COLO668 (cell line): Measurements from ENCODE around the gene IRAK2.
"Not testable (repeated sequence)": the region's sequence is repeated elsewhere in the genome, so short reads cannot be mapped to it uniquely, and the experiment has no call there.

Source experiments
- DNase-seq: peaks from one replicate; lab custom pipeline; 2025; ENCODE audit not compliant: unreplicated experiment; lab: John Stamatoyannopoulos, UW

The IRAK2 gene

GRCh38 chr3:10248984-10249748 lies 84.4 kb downstream of the IRAK2 start:
- peak; percentile 12 for DNase-seq

GRCh38 chr3:10249833-10250232 lies 85.1 kb downstream of the IRAK2 start:
- no peak for DNase-seq

GRCh38 chr3:10251006-10251405 lies 86.3 kb downstream of the IRAK2 start:
- no peak for DNase-seq

- DNase-seq = no peak
Observed at GRCh38 chr3:10253731-10254130, 89.0 kb downstream of the IRAK2 start.

DNA sequence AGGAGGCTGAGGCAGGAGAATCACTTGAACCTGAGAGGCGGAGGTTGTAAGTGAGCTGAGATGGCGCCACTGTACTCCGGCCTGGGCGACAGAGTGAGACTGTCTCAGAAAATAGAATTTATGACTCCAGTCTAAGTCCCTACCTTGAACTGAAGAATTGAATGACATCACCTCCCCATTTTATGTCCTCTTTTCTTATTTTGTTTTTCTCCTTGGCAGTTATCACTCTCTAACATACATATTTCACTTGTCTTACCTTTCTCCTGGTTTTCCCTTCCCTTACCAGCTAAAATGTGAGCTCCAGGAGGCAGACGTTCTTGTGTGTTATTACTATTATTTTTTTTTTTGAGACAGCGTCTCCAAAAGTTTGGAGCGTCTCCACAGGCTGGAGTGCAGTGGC lies 91.1 kb downstream of the IRAK2 start:
- no peak for DNase-seq

DNA sequence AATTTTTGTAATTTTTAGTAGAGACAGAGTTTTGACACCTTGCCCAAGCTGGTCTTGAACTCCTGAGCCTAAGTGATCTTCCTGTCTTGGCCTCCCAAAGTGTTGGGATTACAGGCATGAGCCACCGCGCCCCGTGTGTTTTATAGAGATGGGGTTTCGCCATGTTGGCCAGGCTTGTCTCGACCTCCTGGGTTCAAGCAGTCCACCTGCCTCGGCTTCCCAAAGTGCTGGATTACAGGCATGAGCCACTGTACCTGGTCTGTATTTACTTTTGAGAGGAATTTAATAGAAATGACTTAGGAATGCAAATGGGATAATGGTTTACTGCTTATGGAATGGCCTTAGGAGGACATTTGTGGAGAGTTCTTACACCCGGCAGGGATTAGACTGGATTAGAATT lies 94.3 kb downstream of the IRAK2 start:
- no peak for DNase-seq

DNA sequence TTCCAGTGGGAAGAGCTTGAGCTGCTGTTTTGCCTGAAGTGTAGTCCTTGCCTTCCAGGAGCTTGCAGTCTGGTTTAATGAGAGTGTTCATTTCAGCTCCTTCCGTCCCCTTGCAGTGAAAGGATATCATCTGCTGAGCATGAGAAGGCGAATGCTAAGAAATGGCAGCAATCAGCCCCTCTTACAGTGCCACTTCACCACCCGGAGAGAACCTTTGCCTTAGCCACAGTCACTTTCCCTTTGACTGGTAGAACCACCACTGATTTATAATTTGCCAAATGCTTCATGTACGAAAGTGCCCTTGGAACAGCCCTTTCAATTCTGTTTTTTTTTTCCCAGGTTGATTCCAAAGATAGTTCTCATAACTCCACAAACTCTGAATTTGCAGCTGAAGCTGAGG lies 95.1 kb downstream of the IRAK2 start:
- DNase-seq = no peak

- DNase-seq = no peak
Observed at GRCh38 chr3:10260211-10260701, 95.5 kb downstream of the IRAK2 start.

GRCh38 chr3:10262027-10262426 lies 97.3 kb downstream of the IRAK2 start:
- DNase-seq = no peak

GRCh38 chr3:10263646-10264363 lies 99.1 kb downstream of the IRAK2 start:
- peak; percentile 8 for DNase-seq

- no peak for DNase-seq
Observed at GRCh38 chr3:10265833-10266232, 101.1 kb downstream of the IRAK2 start.

- not testable (repeated sequence) for DNase-seq
Observed at GRCh38 chr3:10266936-10267335, 102.2 kb downstream of the IRAK2 start.

GRCh38 chr3:10268116-10268515 lies 103.4 kb downstream of the IRAK2 start:
- DNase-seq = no peak

- DNase-seq = no peak
Observed at GRCh38 chr3:10268930-10269329, 104.2 kb downstream of the IRAK2 start.

DNA sequence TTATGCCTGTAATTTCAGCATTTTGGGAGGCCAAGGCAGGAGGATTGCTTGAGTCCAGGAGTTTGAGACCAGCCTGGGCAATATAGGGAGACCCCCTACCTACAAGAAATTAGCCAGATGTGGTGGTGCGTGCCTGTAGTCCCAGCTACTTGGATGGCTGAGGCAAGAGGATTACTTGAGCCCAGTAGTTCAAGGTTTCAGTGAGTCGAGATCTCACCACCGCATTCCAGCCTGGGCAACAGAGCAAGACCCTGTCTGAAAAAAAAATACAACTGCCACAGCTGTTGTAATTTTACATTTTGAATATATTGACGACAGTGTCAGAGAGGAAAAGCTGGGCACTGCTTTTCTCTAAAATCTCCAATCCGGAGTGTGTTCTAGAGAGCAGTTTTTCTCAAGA lies 104.7 kb downstream of the IRAK2 start:
- no peak for DNase-seq

GRCh38 chr3:10272476-10272875 lies 107.8 kb downstream of the IRAK2 start:
- not testable (repeated sequence) for DNase-seq

- no peak for DNase-seq
Observed at GRCh38 chr3:10272977-10273376, 108.3 kb downstream of the IRAK2 start.

GRCh38 chr3:10273702-10274305 lies 109.1 kb downstream of the IRAK2 start:
- no peak for DNase-seq

DNA sequence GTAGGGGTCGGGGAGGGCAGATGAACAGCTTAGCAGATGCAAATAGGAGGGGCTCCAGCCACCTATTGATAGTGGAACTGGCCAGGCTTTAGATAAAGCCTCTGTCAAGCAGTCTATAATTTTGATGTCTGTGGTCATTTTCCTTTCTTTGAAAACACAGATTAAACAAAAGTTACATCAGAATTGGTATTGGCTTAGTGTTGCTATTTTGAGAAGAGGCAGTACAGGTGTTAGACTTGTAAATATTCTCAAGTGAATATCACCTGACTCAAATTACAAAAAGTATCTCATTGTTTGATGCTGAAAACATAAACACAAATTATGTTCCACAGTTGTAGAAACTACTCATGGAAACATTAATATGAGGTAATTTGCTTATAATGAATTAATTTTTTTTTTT lies 109.9 kb downstream of the IRAK2 start:
- DNase-seq = peak; percentile 5

DNA sequence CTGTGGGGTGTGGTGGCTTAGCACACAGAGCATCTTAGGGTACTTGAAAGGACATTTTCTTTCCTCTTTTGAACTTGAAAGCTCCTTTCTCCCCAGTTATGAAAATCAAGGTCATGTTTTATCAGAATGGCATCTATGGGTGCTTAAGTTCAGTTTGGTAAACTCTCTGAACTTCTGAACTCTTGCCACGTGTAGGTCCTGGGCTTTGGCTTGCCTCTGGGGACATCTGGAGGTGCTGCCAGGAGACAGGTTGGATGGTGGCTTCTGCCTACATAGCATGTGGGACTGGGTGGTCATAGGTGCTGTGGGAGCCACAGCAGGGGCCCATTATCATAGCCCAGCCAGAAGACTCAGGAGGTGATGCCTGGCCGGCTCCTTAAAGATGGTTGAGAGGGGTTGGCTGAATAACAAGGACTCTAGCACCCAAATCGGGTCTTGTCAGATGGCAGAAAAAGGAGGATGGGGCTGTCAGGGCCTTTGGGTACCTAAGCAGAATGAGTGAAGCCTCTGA lies 112.5 kb downstream of the IRAK2 start:
- DNase-seq = no peak

DNA sequence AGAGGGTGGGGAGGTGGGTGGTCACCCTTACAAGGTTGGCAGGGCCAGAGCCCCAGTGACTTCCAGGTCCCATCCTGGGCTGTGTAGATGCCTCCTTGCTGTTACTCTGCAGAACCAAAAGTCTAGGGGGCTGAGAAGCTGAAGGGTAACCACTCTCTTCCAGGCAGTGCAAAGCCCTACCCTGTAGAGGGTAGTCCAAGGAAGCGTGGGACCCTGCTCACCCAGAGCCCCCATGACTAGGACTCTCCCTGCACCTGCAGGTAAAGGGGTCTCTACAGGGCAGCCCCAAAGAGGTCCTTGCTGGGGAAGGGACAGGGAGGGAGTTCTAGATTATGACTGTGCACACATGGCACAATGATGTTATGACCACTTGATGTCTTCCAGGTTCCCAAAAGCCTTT lies 113.8 kb downstream of the IRAK2 start:
- DNase-seq = no peak
